Measurements from ENCODE around the gene SLC2A9. TPM values are rescaled to one million over a fixed set of nuclear protein-coding genes. Genes with fewer than 3 reads are reported as not detected.

SLC2A9 gene
- total and polyA plus RNA-seq, 2 of the 8 experiments (the other 6 are each of a cell fraction or from before 2014, with no cell fraction given), result 0.20 to 0.26 TPM

DNA sequence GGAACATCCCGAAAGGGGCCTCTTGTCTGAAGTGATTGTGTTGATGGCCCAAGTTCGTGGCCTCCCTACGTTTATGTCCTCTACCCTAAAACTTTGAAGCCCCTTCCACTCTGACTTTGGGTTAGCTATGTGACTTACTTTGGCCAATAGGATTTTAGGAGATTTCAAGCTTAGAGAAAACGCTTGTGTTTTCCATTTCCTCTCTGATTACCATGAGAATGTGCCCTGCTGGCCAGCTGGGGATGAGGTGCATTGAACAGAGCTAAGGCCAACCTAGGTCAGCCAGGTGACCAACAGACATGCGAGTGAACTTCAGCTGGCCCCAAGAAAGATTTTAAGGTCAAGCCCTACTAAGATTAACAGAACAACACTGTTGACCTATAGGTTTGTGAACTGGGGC, 82.4 kb downstream of the SLC2A9 start:
- Histone ChIP-seq H3K23ac (ENCODE audit: insufficient read length) (no peak overlapping the region), H2BK120ac (replicated peaks; ENCODE audit: low read depth, low read length) (no peak overlapping the region), H2BK15ac (ENCODE audit: low read length) (no peak overlapping the region), H4K5ac (ENCODE audit: insufficient read length, low read depth, low read length) (no peak overlapping the region), H4K20me1 (replicated peaks in 1 of 2; ENCODE audit: control insufficient read depth in 1 of 2, insufficient read depth in 2 of 2, low read length in 2 of 2) (no peaks in the 10 kb centered on the region), H3K79me1 (ENCODE audit: low read depth, low read length) (no peaks in the 10 kb centered on the region), H2AFZ (ENCODE audit: low read length) (no peak overlapping the region), H3K56ac (replicated peaks; ENCODE audit: insufficient read length, low read depth, low read length) (no peak overlapping the region), H3K4me3 (ENCODE audit: extremely low read depth in 1 of 4, insufficient read depth in 2 of 4, low read depth in 3 of 4, low read length in 4 of 4) (no peak overlapping the region; a peak in 1 of 8 replicates), H4K91ac (replicated peaks; ENCODE audit: insufficient read length, low read length) (no peak overlapping the region), H3K18ac (ENCODE audit: extremely low read depth, low read length) (no peak overlapping the region), H3K27me3 (replicated peaks in 1 of 4; ENCODE audit: control insufficient read depth in 3 of 4, extremely low read depth in 1 of 4, insufficient read depth in 3 of 4, low read length in 3 of 4) (no peaks in the 10 kb centered on the region), H2BK12ac (ENCODE audit: low read depth, low read length) (no peak overlapping the region), H3K36me3 (ENCODE audit: control insufficient read depth in 2 of 4, insufficient read depth in 4 of 4, low read length in 3 of 4) (no peaks in the 10 kb centered on the region), H3K4ac (replicated peaks; ENCODE audit: insufficient read length, low read depth, low read length) (no peak overlapping the region), H3K4me1 (replicated peaks in 1 of 4; ENCODE audit: control insufficient read depth in 3 of 4, insufficient read depth in 4 of 4, low read length in 3 of 4) (peaks cover 2 to 11% (median 8%) of the 10 kb centered on the region in 4 experiments; a peak in 6 of 7 replicates), H3K4me2 (ENCODE audit: insufficient read depth in 1 of 2, low read depth in 2 of 2, low read length in 2 of 2) (peak overlapping the region in 1 of 2 experiments; percentile 1; a peak in 1 of 4 replicates), H2AK5ac (ENCODE audit: low read depth, low read length) (no peak overlapping the region), H2BK20ac (ENCODE audit: low read length) (0 out of 2 replicates have a peak overlapping the region, but pooled peaks have one; percentile 97), H3K23me2 (ENCODE audit: low read depth, low read length) (no peaks in the 10 kb centered on the region), H4K8ac (ENCODE audit: extremely low read depth, insufficient read depth, low read length) (no peak overlapping the region), H3K14ac (ENCODE audit: insufficient read length) (no peak overlapping the region), H3K79me2 (ENCODE audit: control insufficient read depth in 1 of 2, insufficient read depth in 2 of 2, low read length in 2 of 2) (no peaks in the 10 kb centered on the region), H3K9ac (replicated peaks in 1 of 4; ENCODE audit: extremely low read depth in 1 of 4, low read depth in 3 of 4, low read length in 3 of 4) (no peak overlapping the region), H2BK5ac (ENCODE audit: low read depth, low read length) (peak overlapping the region; percentile 77; the same call in 1 of the 2 replicates), H3K27ac (ENCODE audit: low read depth, low read length) (no peak overlapping the region), H3K9me3 (ENCODE audit: insufficient read depth in 2 of 2, low read depth in 1 of 2, low read length in 1 of 2) (no peaks in the 10 kb centered on the region)
- FAIRE-seq (no peak), DNase-seq (ENCODE audit: low read depth in 1 of 2, low spot score in 2 of 2) (no peak)
- 46% methylated on average over 5 of the region's 5 CpGs; no CpG with 5 or more reads in 1 of the 2 experiments for WGBS, 2 experiments (ENCODE audit: extremely low coverage in 1 of 2, insufficient coverage in 1 of 2, insufficient read length in 1 of 2, insufficient replicate concordance in 2 of 2, low coverage in 1 of 2, low lambda C conversion rate in 2 of 2, missing lambda C conversion rate in 1 of 2)
- ChIA-PET CTCF (ENCODE audit: partially characterized antibody) (interaction anchor here (1.2 to 2.0 kb wide), 6 partner anchors 9 to 234 kb away, joined by 3 to 8 read pairs (median 4); no protein-coding TSS in a partner anchor), POLR2A (ENCODE audit: partially characterized antibody) (interaction anchor here (0.8 to 1.2 kb wide), 2 partner anchors 21 to 25 kb away, joined by 3 to 4 read pairs; no protein-coding TSS in a partner anchor)
- TF ChIP-seq, protein P1, sequence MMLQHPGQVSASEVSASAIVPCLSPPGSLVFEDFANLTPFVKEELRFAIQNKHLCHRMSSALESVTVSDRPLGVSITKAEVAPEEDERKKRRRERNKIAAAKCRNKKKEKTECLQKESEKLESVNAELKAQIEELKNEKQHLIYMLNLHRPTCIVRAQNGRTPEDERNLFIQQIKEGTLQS (IDR thresholded peaks at IDR 0.05; ENCODE audit: insufficient read depth, low read depth, low read length), result no peak
- TF ChIP-seq CHD1 (IDR thresholded peaks at IDR 0.05; ENCODE audit: low read depth, low read length) (no peak), RFX5 (IDR thresholded peaks at IDR 0.05; ENCODE audit: borderline replicate concordance, low read depth, low read length) (no peak), SUZ12 (IDR thresholded peaks at IDR 0.05; ENCODE audit: low read length) (no peak), RBBP5 (IDR thresholded peaks at IDR 0.05; ENCODE audit: borderline replicate concordance, low read depth, low read length) (no peak), POU5F1 (IDR thresholded peaks at IDR 0.05; ENCODE audit: low read depth, low read length) (0 out of 2 replicates have a peak, but pooled peaks have one; percentile 17), SP2 (IDR thresholded peaks at IDR 0.05; ENCODE audit: low read length) (no peak), CBX5 (IDR thresholded peaks at IDR 0.05; ENCODE audit: low read depth, low read length) (no peak), SAP30 (IDR thresholded peaks at IDR 0.05; ENCODE audit: insufficient read depth, insufficient replicate concordance, low read length) (no peak), MAFK (IDR thresholded peaks at IDR 0.05; ENCODE audit: low read depth, low read length) (no peak), SIRT6 (IDR thresholded peaks at IDR 0.05; ENCODE audit: low read length) (no peak)
- TF ChIP-seq, protein P2, sequence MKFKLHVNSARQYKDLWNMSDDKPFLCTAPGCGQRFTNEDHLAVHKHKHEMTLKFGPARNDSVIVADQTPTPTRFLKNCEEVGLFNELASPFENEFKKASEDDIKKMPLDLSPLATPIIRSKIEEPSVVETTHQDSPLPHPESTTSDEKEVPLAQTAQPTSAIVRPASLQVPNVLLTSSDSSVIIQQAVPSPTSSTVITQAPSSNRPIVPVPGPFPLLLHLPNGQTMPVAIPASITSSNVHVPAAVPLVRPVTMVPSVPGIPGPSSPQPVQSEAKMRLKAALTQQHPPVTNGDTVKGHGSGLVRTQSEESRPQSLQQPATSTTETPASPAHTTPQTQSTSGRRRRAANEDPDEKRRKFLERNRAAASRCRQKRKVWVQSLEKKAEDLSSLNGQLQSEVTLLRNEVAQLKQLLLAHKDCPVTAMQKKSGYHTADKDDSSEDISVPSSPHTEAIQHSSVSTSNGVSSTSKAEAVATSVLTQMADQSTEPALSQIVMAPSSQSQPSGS (IDR thresholded peaks at IDR 0.05; ENCODE audit: low read length), result no peak
